Activated CD4-positive, alpha-beta T cell treated with anti-CD3 and anti-CD28 coated beads for 24 hours (primary cell): Measurements from ENCODE around the gene BCKDK.
"Not testable (repeated sequence)": the region's sequence is repeated elsewhere in the genome, so short reads cannot be mapped to it uniquely, and the experiment has no call there.

ENCODE experiments used
- DNase-seq, 2 donors: peaks; one replicate each; pipeline ENCODE4 v3.0.0-alpha.2; 2020; ENCODE audit warnings: low read depth in 2 of 2

Gene BCKDK

DNA sequence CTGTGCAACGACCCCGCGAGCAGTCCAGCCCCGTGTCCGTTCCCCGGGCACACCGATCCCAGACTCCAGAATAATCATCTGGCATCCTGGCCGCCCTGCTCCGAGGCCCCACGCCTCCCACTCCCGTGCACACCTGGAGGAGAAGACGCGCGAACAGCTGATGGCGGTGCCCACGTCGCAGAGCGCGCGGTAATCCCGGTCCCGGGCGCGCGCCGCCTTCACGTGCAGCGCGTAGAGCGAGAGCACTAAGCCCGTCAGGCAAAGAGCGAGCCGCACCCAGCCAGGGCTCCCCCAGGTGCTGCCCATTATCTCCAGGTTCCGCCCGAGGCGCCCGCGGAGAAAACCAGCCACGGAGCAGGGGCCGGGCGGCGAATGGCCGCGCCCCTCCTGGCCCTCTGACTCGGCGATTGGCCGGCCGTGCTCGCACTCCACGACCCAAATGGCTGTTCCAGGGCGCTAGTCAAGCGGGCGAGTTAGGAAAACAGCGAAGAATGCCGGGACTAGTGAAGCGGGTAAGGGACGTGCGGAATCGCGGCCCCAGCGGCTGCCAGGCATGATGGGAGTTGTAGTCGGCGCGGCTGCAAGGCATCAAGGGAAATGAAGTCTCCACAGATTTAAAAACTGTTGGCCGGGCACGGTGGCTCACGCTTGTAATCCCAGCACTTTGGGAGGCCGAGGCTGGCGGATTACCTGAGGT, 13.6 kb upstream of the BCKDK start, which contains the start of gene VKORC1:
Gene VKORC1 (minus strand): TSS at position 374 of the 697 bp plus-strand sequence. CDS start 68 bp downstream, at position 306.
- DNase-seq, result peak; percentile 81 to 85

DNA sequence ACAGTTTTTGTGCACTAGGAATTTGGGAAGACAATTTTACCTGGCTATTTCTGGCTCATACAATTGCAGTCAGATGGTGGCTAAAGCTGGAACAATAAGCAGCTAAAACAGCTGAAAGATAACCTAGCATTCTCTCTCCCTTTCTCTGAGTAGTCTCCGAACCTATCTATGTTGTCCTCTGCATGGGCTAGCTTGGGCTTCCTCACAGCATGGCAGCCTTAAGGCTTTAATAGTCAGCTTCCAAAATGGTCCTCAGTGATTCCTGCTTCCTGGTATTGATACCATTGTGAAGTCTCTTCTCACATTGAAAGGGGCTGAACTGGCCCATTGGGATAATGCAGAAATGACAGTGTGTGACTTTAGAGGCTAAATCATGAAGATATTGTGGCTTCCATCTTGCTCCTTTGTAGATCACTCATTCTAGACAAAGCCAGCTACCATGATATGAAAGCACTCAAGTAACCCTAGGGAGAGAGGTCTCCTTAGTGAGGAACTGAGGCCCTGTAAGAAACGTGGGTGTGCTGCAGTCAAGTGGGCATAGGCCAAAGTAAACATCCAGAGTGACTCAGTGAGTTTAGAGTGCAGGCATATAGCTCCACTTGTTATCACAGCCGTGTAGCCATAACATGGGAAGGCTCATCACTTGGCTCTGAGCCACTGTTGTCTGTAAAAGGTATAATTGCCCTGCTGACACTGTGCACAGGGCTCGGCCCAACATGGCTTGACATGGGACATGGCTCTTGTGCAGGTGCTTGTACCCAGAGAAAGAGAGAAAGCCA, 8.1 kb upstream of the BCKDK start:
- DNase-seq, result no peak

DNA sequence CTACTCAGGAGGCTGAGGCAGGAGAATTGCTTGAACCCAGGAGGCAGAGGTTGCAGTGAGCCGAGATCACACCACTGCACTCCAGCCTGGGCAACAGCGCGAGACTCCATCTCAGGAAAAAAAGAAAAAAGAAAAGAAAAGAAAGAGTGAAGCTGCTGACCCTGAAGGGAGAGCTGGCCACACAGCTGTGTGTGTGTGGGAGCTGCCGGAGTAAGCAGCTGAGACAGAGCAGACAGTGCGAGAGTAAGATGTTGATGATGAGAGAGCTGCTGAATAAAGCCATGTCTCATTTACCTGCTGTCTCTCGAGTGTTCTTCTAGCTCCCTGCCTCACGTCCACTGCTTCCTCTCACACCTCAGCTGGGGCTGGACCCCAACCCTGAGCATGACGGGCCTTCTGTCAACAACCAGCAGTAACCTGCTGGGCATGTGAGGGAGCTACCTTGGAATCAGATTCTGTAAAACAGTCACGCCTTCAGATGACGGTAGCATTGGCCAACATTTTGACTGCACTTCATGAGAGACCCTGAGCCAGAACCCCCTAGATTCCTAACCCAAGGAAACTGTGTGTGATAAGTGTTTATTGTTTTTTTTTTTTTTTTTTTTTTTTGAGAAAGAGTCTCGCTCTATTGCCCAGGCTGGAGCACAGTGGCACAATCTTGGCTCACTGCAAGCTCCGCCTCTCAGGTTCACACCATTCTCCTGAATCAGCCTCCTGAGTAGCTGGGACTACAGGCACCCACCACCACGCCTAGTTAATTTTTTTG, 7.1 kb upstream of the BCKDK start:
- DNase-seq, result not testable (repeated sequence)

DNA sequence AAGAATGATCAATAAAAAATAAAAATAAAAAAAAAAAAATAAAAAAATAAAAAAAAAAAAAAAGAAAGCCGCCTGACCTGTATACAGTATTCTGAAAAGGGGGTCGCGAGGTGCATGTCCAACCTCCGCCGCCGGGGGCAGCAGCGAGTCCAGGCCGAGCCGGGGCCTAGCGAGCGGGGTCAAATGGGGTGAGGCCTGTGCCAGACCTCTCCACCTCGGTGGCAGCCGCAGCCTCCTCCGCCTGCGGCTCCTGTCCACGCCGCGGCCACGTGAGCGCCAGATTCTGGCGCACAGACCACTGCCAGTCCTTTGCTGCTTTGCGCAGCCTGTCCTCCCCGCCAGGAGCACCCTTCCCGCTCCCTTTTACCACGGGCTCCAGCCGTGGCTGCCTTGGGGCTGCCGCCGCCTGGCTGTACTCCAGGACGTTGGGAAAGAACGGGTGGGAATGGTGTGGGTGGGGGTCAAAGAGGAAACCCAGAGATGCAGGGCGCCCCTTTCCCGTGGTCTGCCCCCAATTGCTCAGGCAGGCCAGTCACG, 2.4 kb upstream of the BCKDK start:
- peak; percentile 72 to 81 for DNase-seq

DNA sequence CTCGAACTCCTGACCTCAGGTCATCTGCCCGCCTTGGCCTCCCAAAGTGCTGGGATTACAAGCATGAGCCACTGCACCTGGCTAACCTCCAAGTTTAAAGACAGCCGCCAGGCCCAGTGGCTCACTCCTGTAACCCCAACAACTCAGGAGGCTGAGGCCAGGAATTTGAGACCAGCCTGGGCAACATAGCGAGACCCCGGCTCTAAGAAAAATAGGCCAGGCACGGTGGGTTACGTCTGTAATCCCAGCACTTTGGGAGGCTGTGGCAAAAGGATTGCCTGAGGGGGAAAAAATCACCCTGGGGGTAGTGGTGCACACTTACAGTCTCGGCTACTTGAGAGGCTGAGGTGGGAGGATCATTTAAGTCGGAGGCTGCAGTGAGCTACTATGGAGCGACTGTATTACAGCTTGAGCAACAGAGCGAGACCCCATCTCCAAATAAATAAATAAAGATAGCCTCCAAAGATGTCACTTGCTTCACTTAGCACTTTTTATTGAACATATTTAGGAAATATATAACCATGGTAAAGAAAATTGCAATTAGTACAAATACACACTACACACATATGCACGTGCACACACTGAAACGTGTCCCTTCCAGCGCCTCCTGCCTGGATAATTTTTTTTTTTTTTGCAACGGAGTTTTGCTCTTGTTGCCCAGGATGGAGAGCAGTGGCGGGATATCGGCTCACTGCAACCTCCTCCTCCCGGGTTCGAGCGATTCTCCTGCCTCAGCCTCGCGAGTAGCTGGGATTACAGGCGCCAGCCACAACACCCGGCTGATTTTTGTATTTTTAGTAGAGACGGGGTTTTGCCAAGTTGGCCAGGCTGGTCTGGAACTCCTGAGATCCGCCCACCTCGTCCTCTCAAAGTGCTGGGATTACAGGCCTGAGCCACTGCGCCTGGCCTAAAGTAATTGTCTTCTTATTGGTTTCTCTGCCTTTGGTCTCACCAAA, 1.4 kb upstream of the BCKDK start:
- DNase-seq, result no peak

DNA sequence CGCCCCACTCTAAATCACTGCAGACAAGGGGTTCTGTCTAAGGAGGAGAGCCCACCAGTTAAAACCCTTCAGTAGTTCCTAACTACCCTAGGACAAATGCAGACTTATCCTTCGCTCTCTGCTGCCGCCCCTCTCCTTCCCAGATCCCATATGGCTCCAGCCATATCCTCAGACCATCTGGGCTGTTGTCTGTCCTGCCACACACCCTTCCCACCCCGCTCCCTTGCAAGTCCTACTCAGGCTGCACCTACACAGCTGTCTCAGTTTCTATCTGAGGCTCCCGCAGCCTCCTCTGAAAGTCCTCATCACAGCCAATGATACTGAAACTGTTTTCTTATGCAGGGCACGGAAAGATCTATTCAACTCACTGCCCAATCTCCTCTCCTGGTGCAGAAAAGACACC, 720 bp upstream of the BCKDK start:
- peak in 1 of 2 donors; percentile 27 for DNase-seq

DNA sequence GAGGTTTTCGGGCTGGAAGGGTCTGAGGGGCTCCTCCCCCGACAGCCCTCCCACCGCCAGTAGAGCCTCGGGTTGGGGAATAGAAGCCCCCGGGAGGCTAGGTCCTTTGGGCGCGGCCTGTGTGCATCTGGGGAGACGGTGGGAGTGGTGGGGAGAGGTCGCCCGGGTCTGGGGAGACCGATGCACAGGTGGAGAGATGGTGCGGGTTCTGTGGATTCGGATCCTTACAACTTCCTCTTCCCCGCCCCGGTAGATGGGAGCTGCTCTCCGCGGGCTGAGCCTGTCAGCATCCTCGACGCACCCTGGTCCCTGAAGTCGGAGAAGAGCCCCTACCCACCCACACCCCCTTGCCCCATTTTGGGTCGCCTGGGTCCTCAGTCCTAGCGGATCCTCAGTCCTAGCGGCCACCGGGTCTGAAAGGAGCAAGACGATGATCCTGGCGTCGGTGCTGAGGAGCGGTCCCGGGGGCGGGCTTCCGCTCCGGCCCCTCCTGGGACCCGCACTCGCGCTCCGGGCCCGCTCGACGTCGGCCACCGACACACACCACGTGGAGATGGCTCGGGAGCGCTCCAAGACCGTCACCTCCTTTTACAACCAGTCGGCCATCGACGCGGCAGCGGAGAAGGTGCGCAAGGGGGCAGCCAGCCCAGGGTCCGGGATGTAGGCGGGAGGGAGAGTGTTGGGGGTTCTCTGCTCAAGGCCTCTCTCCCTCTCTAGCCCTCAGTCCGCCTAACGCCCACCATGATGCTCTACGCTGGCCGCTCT, 790 bp downstream of the BCKDK start:
- no peak for DNase-seq

DNA sequence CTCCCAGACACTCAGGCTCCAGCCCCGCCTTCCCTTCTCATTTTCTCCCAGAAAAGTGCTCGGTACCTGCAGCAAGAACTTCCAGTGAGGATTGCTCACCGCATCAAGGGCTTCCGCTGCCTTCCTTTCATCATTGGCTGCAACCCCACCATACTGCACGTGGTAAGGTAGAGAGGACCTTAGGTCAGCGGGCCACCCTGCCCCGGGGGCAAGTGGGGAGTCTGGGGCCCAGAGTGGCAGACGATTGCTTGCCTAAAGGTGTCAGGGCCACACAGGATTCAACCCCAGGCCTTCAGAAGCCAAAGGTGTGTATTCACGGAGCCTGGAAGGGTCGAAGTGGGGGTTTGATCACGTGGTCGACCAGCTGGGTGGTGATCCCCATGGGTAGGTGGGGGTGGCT, 1.4 kb downstream of the BCKDK start:
- no peak for DNase-seq

DNA sequence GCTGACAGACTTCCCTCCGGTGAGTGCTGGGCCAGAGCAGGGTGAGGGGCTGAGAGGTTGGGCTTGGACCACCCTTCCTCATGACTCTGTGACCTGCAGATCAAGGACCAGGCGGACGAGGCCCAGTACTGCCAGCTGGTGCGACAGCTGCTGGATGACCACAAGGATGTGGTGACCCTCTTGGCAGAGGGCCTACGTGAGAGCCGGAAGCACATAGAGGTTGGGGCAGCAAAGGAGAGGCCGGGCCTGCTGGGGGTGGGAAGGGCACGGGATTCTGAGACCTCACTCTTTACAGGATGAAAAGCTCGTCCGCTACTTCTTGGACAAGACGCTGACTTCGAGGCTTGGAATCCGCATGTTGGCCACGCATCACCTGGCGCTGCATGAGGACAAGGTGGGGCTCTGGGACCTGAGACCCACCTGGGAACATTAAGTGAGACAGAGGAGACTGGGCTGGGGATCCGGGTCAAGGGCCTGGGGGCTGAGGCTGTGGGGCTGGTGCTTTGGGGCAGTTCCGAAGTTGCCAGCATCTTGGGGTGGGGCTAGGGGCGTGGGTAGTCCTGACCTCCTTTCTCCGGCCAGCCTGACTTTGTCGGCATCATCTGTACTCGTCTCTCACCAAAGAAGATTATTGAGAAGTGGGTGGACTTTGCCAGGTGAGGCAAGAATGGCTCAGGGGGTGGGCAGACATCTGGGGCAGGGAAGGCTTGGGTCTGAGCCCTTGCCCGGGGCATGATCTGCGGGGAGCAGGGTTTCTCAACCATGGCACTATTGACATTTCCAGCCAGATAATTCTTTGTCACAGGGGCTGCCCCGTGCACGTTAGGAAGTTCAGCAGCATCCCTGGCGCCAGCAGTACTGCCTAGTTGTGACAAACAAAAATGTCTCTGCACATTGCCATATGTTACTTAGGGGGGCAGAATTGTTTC, 2.2 kb downstream of the BCKDK start:
- DNase-seq, result no peak

DNA sequence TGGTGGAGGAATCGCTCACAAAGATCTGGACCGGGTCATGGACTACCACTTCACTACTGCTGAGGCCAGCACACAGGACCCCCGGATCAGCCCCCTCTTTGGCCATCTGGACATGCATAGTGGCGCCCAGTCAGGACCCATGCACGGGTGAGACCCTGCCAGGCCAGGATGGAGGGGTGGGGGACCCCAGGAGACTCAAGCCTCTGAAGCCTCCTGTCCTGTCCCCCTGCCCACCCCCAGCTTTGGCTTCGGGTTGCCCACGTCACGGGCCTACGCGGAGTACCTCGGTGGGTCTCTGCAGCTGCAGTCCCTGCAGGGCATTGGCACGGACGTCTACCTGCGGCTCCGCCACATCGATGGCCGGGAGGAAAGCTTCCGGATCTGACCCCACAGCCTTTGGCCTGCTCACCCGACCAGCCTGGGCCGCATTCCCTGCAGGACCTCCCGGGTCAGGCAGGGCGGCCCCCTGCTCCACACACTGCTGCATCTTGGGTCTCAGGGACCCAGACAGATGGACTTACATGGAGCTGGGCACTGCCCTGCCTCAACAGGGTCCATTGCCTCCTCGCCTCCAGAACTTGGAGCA, 3.8 kb downstream of the BCKDK start:
- no peak for DNase-seq

DNA sequence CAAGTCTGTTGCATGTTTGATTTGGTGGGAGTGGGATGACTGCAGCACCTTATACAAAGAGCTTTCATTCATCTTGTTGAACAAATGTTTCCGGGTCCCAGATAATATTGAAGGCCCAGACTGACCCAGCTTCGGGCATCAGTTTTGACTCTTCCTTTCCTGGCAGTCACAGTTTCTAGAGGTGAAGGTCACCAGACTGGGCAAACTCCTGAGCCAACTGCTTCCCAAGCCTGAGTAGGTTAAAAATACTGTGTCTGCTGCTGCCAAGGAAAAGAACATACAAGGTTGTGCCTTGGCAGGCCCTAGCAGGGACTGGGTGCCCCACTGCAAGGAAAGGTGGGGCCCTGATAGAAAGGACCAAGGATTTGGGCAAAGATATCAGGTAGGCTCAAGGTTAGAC, 4.5 kb downstream of the BCKDK start:
- DNase-seq, result no peak

DNA sequence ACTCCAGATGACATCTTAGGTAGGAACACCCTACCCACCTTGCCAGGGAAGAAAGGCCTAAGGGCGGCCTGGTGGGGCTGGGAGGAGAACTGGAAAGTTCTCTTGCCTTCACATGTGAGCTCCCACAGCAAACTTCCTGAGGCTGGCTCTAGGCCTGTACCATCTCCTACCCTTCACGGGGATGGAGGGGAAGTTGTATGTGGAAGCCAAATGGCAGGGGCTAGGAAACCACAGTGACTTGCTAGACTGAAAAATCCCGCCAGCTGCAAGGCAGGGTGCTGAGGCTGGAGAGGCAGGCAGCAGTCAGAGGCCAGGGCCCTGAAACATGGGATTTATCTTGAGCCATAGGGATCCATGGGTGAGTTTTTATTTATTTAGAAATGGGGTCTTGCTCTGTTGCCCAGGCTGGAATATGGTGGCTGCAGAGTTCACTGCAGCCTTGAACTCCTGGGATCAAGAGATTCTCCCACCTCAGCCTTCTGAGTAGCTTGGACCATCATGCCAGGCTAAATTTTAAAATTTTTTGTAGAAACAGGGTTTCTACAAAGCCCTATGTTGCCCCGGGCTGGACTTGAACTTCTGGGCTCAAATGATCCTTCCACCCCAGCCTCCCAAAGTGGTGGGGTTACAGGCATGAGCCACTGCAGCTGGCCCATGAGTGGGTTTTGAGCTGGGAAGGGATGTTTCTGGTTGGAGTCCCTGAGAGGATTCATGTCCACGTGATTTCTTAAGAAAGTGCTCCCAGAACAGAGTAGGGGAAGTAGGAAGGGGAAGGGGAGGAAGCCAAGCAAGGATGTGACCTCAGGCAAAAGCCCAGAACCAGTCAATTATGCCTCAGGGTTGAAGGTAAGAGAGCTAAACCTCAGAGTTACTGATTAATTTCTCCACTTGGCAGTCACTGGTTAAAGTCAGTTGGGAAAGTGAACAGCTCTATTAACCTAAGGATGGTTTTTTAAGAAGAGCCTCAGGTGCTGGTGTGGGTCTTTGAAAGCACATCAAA, 5.2 kb downstream of the BCKDK start:
- DNase-seq, result no peak

DNA sequence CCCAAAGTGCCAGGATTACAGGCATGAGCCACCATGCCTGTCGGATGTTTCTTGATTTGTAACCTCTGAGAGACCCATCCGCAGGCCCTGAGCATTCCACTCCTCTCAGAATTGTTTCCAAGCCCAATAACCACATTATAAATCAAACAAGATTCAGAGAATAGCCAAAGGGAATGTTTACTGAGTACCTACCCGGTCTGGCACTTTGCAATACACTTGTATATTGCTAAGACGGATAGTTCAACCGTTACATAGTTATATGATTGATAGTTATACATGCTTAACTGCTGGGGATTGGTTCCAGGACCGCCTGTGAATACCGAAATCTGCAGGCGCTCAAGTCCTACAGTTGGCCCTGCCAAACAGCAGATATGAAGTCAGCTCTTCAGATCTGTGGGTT, 6.3 kb downstream of the BCKDK start:
- no peak for DNase-seq

DNA sequence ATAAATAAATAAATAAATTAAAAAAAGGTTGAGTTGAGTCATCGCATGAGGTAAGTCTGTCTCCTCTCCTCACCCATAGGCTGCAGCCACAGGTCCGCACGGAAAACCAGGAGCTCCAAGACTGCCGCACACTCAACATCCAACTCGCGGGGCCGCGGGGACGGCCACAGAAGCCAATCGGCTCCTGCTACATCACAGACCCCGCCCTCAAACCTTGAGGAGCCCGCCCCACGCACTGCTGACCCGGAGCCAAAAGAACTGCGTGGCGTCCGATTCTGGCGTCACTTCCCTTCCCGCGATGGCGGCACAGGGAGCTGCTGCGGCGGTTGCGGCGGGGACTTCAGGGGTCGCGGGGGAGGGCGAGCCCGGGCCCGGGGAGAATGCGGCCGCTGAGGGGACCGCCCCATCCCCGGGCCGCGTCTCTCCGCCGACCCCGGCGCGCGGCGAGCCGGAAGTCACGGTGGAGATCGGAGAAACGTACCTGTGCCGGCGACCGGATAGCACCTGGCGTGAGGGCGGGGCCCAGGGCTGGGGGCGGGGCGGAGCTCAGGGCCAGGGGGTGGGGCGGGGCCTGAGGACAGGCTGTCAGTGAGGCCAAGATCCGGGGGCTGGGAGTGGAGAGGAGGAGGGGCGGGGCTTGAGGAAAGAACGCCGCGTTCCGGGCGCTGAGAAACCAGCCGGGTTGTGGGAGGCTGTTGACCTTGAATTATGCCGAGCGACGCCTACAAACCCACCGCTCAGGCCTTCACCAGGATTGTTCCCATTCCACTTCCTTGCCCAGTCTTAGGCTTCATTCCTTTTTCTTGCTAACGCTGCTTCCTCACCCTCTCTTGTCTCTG, 9.4 kb downstream of the BCKDK start, which contains the start of gene KAT8:
Gene KAT8 (plus strand): TSS at position 281 of the 839 bp plus-strand sequence. CDS start 18 bp downstream, at position 299.
- peak; percentile 95 to 96 for DNase-seq

DNA sequence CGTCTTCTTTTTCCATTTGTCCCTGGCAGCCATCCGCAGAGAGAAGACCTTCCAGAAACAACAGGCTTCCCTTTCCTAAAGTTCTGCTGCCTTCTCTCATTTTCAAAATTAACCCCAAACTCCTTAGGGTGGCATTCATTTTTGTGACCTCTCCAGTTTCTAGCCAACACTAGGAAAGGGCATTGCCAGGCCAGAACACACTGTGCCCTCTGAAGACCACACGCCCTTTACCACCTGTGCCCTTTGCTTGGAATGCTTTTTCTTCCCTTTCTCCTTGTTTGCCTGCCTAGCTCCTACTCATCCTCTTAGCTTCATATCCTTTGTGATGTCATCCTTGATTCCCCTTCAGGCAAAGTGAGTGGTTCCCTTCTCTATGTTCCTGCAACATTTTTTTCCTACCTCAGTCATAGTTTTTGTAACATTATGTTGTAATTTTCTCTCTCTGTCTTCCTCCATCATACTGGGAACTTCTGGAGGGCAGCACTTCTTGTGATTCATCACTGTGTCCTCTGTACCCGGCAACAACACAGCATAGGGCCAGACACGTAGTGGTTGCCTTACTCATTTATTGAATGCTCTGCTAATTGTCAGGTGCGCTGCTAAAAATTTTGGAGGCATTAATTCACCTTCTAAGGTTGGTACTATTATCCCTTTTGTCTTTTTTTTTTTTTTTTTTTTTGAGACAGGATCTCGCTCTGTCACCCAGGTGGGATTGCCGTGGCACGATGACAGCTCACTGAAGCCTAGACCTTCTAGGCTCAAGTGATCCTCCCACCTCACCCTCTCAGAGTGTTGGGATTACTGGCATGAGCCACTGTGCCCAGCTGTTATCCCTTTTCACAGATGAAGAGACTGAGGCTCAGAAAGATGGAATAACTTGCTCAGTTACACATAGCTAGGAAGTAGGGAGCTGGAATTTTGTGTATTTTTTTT, 10.3 kb downstream of the BCKDK start:
- DNase-seq, result no peak
